PC-9 (cell line): ENCODE measurements around the gene GTF3C1. TPM values are rescaled to one million over a fixed set of nuclear protein-coding genes. Genes with fewer than 3 reads are reported as not detected.
"Not testable (repeated sequence)": the region's sequence is repeated elsewhere in the genome, so short reads cannot be mapped to it uniquely, and the experiment has no call there.

Experiments
- BruUV-seq: library from RNA; stranded (reverse); fragments of 400-500 nt; replicated peaks from 2 replicates; lab custom pipeline; 2021; lab: Mats Ljungman, UMichigan
- CTCF ChIA-PET: fragments of 300-600 bp; sonication (Branson Sonifier 250); formaldehyde crosslinking; loops from one replicate; lab custom pipeline; 2022; ENCODE audit warnings: antibody characterized with exemption; lab: Charles Lee
- POLR2A ChIA-PET: fragments of 300-600 bp; sonication (Branson Sonifier 250); formaldehyde crosslinking; loops from one replicate; lab custom pipeline; 2022; ENCODE audit warnings: antibody characterized with exemption; ENCODE audit not compliant: unreplicated experiment; lab: Charles Lee
- DNase-seq, 2 experiments: peaks; one replicate each; pipeline versions ENCODE4 v3.0.0 to v3.0.0-alpha.2; 2015 to 2022; ENCODE audit warnings: mixed read lengths in 1 of 2
- H2AFZ ChIP-seq: fragments of 200-600 bp; sonication (generic); 2 replicates; pipeline ENCODE4 v1.8.1; 2017; ENCODE audit warnings: antibody characterized with exemption
- H3F3A ChIP-seq: fragments of 200-600 bp; sonication (generic); 2 replicates; pipeline ENCODE4 v1.8.1; 2017; ENCODE audit warnings: antibody characterized with exemption, mild to moderate bottlenecking, low read depth; ENCODE audit not compliant: insufficient read depth
- H3K27ac ChIP-seq: fragments of 200-600 bp; sonication (generic); 2 replicates; pipeline ENCODE4 v1.6.1; 2016; ENCODE audit warnings: mixed run types
- H3K27me3 ChIP-seq: fragments of 200-600 bp; sonication (generic); 2 replicates; pipeline ENCODE4 v1.6.1; 2016; ENCODE audit warnings: low read depth, mixed run types; ENCODE audit not compliant: insufficient read depth
- H3K36me3 ChIP-seq: fragments of 200-600 bp; sonication (generic); 2 replicates; pipeline ENCODE4 v1.6.1; 2016; ENCODE audit warnings: low read depth, mixed run types
- H3K4me1 ChIP-seq: fragments of 200-600 bp; sonication (generic); replicated peaks from 2 replicates; pipeline ENCODE4 v1.6.1; 2016; ENCODE audit warnings: mixed run types; ENCODE audit not compliant: insufficient read depth
- H3K4me2 ChIP-seq: fragments of 200-600 bp; sonication (generic); 2 replicates; pipeline ENCODE4 v1.6.1; 2017; ENCODE audit warnings: mixed run types
- H3K4me3 ChIP-seq: fragments of 200-600 bp; sonication (generic); 2 replicates; pipeline ENCODE4 v1.6.1; 2016; ENCODE audit warnings: mixed run types
- H3K79me2 ChIP-seq: fragments of 200-600 bp; sonication (generic); 2 replicates; pipeline ENCODE4 v1.6.1; 2017; ENCODE audit warnings: low read depth, mixed run types
- H3K9me2 ChIP-seq: fragments of 200-600 bp; sonication (generic); 2 replicates; pipeline ENCODE4 v1.8.1; 2017; ENCODE audit warnings: mild to moderate bottlenecking; ENCODE audit not compliant: insufficient read depth
- H3K9me3 ChIP-seq: fragments of 200-600 bp; sonication (generic); 2 replicates; pipeline ENCODE4 v1.8.1; 2016; ENCODE audit warnings: low read depth; ENCODE audit not compliant: insufficient read depth
- H4K20me1 ChIP-seq: fragments of 200-600 bp; sonication (generic); 2 replicates; pipeline ENCODE4 v1.8.1; 2017; ENCODE audit not compliant: insufficient read depth
- EZH2 ChIP-seq: fragments of 200-600 bp; sonication (generic); IDR thresholded peaks from 2 replicates; pipeline ENCODE4 v1.8.0; 2017; ENCODE audit warnings: antibody characterized with exemption, low read depth
- intact Hi-C: fragments of 100-400 bp; cut with micrococcal nuclease; formaldehyde crosslinking; loops from one replicate; pipeline ENCODE4 v1.10.0; 2022; ENCODE audit not compliant: unreplicated experiment
- total RNA-seq: library from RNA; stranded (reverse); gene quantifications from 2 replicates; pipeline ENCODE4 v1.2.3, GENCODE V29; 2021
- TF ChIP-seq, protein P1 (sequence below): fragments of 200-600 bp; sonication (generic); conservative IDR thresholded peaks from 2 replicates; pipeline ENCODE4 v1.6.1; 2017; ENCODE audit warnings: mixed run types, antibody characterized with exemption, mild to moderate bottlenecking, moderate library complexity

Gene GTF3C1
- total RNA-seq, 1 experiment from 2014 or later = 118 TPM

- Histone ChIP-seq H3K9me2 (no peaks in the 10 kb centered on the region), H3F3A (no peaks in the 10 kb centered on the region), H3K4me1 (no peaks in the 10 kb centered on the region), H3K27ac (no peak overlapping the region), H3K9me3 (no peaks in the 10 kb centered on the region), H3K79me2 (no peaks in the 10 kb centered on the region), H3K4me3 (no peak overlapping the region), H3K27me3 (0 out of 2 replicates have a peak, but pooled peaks cover 3% of the 10 kb centered on the region), H2AFZ (no peak overlapping the region), H3K36me3 (no peaks in the 10 kb centered on the region), H4K20me1 (no peaks in the 10 kb centered on the region), H3K4me2 (no peak overlapping the region)
- ChIA-PET CTCF (interaction anchor here (0.6 kb wide), 2 partner anchors 183 to 1609 kb away, joined by 4 to 6 read pairs; no protein-coding TSS in a partner anchor), POLR2A (no interaction called here)
- no TSS peak for BruUV-seq
- TF ChIP-seq EZH2 = no peak
- TF ChIP-seq, protein P1, sequence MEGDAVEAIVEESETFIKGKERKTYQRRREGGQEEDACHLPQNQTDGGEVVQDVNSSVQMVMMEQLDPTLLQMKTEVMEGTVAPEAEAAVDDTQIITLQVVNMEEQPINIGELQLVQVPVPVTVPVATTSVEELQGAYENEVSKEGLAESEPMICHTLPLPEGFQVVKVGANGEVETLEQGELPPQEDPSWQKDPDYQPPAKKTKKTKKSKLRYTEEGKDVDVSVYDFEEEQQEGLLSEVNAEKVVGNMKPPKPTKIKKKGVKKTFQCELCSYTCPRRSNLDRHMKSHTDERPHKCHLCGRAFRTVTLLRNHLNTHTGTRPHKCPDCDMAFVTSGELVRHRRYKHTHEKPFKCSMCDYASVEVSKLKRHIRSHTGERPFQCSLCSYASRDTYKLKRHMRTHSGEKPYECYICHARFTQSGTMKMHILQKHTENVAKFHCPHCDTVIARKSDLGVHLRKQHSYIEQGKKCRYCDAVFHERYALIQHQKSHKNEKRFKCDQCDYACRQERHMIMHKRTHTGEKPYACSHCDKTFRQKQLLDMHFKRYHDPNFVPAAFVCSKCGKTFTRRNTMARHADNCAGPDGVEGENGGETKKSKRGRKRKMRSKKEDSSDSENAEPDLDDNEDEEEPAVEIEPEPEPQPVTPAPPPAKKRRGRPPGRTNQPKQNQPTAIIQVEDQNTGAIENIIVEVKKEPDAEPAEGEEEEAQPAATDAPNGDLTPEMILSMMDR = no peak
- intact Hi-C loops = no loop called here
- no peak for DNase-seq
Observed at GRCh38 chr16:27437946-27438345, 111.8 kb downstream of the GTF3C1 start.

GRCh38 chr16:27436921-27437650 is 112.6 kb downstream of the GTF3C1 start:
- ChIA-PET POLR2A (no interaction called here), CTCF (interaction anchor here (0.6 kb wide), 1 partner anchor 1608 kb away, joined by 4 read pairs; no protein-coding TSS in a partner anchor)
- H2AFZ ChIP-seq = no peak overlapping the region

GRCh38 chr16:27436065-27436464 is 113.6 kb downstream of the GTF3C1 start:
- Histone ChIP-seq H3K4me3 (no peak overlapping the region), H4K20me1 (no peaks in the 10 kb centered on the region), H3K4me2 (no peak overlapping the region), H3F3A (no peaks in the 10 kb centered on the region), H3K4me1 (no peaks in the 10 kb centered on the region), H3K27me3 (0 out of 2 replicates have a peak, but pooled peaks cover 10% of the 10 kb centered on the region), H3K79me2 (no peaks in the 10 kb centered on the region), H3K9me3 (no peaks in the 10 kb centered on the region), H2AFZ (no peak overlapping the region), H3K9me2 (no peaks in the 10 kb centered on the region), H3K27ac (no peak overlapping the region), H3K36me3 (no peaks in the 10 kb centered on the region)
- intact Hi-C loops = no loop called here
- BruUV-seq = no TSS peak
- DNase-seq = no peak
- CTCF ChIA-PET = no interaction called here
- POLR2A ChIA-PET = no interaction called here
- TF ChIP-seq, protein P1 = no peak
- TF ChIP-seq EZH2 = no peak

More at GRCh38 chr16:27436921-27437650, 112.6 kb downstream of the GTF3C1 start:
- H3K9me2 ChIP-seq = no peaks in the 10 kb centered on the region
- no peaks in the 10 kb centered on the region for H4K20me1 ChIP-seq
- H3K4me1 ChIP-seq = no peaks in the 10 kb centered on the region
- H3K4me2 ChIP-seq = no peak overlapping the region
- BruUV-seq = no TSS peak
- H3K79me2 ChIP-seq = no peaks in the 10 kb centered on the region
- TF ChIP-seq, protein P1 = no peak
- no peak for TF ChIP-seq EZH2
- intact Hi-C loops = no loop called here
- no peaks in the 10 kb centered on the region for H3K9me3 ChIP-seq
- H3K27me3 ChIP-seq = 0 out of 2 replicates have a peak, but pooled peaks cover 7% of the 10 kb centered on the region
- H3K36me3 ChIP-seq = no peaks in the 10 kb centered on the region
- H3K27ac ChIP-seq = no peak overlapping the region
- H3F3A ChIP-seq = no peaks in the 10 kb centered on the region
- no peak overlapping the region for H3K4me3 ChIP-seq
- DNase-seq = no peak

DNA sequence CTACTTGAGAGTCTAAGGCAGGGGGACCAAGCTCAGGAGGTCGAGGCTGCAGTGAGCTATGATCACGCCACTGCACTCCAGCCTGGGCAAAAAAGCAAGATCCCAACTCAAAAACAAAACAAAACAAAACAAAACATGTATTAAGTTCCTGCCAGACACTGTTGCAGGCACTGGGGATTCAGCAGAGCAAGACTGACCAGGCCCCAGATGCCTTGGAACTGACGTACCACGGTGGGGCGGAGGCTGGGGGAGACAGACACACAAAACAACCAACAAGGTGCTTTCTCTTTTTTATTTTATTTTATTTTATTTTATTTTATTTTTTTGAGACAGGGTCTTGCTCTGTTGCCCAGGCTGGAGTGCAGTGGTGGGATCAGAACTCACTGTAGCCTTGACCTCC is 114.6 kb downstream of the GTF3C1 start:
- intact Hi-C loops = not testable (repeated sequence)

More for the DNA sequence above, 114.6 kb downstream of the GTF3C1 start:
- H3K4me2 ChIP-seq, H3F3A ChIP-seq, H4K20me1 ChIP-seq, POLR2A ChIA-PET, H3K9me3 ChIP-seq, CTCF ChIA-PET, H3K27ac ChIP-seq, H3K79me2 ChIP-seq, H2AFZ ChIP-seq, H3K36me3 ChIP-seq, BruUV-seq, H3K9me2 ChIP-seq, H3K4me3 ChIP-seq, H3K4me1 ChIP-seq, DNase-seq: not testable (repeated sequence)
- peaks cover 19% of the 10 kb centered on the region; the same call in 1 of the 2 replicates for H3K27me3 ChIP-seq
